ENCODE measurements around the gene SLC25A20. TPM values are rescaled to one million over a fixed set of nuclear protein-coding genes. Genes with fewer than 3 reads are reported as not detected.

The SLC25A20 gene
- total RNA-seq, 1 experiment from 2014 or later: 17.7 TPM

- Histone ChIP-seq H3K9ac (ENCODE audit: low read length) (no peak overlapping the region), H3K9me2 (replicated peaks; ENCODE audit: low read length) (no peaks in the 10 kb centered on the region), H3K27me3 (ENCODE audit: low read length) (no peaks in the 10 kb centered on the region), H3K9me3 (ENCODE audit: low read length) (no peaks in the 10 kb centered on the region), H3K4me2 (ENCODE audit: low read length) (no peak overlapping the region), H3F3A (ENCODE audit: low read length, unreplicated experiment) (no peaks in the 10 kb centered on the region), H3K4me3 (ENCODE audit: low read length) (no peak overlapping the region), H3K79me2 (ENCODE audit: low read length) (peaks cover 97% of the 10 kb centered on the region), H4K20me1 (ENCODE audit: low read length) (peaks cover 57% of the 10 kb centered on the region), H3K36me3 (ENCODE audit: low read depth, low read length) (peaks cover 59% of the 10 kb centered on the region), H3K4me1 (ENCODE audit: insufficient read depth, low read length) (peaks cover 19% of the 10 kb centered on the region), H3K27ac (ENCODE audit: low read length) (no peak overlapping the region), H2AFZ (ENCODE audit: low read length) (no peak overlapping the region)
- CTCF ChIA-PET: no interaction called here
- DNase-seq (no peak), ATAC-seq (no peak)
- no TSS peak for BruUV-seq (replicated peaks)
- POLR2A ChIA-PET (ENCODE audit: unreplicated experiment): interaction anchor here (0.5 kb wide), 1 partner anchor 23 kb away, joined by 5 read pairs; no protein-coding TSS in a partner anchor
- intact Hi-C loops (cut with micrococcal nuclease): loop anchor here (10.0 kb wide), 1 partner anchor 147 kb away; no protein-coding TSS in a partner anchor
- TF ChIP-seq EZH2 (IDR thresholded peaks at IDR 0.05; ENCODE audit: low read length, unreplicated experiment) (no peak), EZH2phosphoT487 (IDR thresholded peaks at IDR 0.05; ENCODE audit: borderline replicate concordance, low read length) (no peak), CTCF (conservative IDR thresholded peaks at IDR 0.05; ENCODE audit: low read depth, low read length) (no peak)
These were observed 33.4 kb upstream of the SLC25A20 start for GRCh38 chr3:48931944-48932580.

- ATAC-seq (no peak), DNase-seq (no peak)
- no peak overlapping the region for H3K9ac ChIP-seq (ENCODE audit: low read length)
- no peaks in the 10 kb centered on the region for H3K9me2 ChIP-seq (replicated peaks; ENCODE audit: low read length)
- H4K20me1 ChIP-seq (ENCODE audit: low read length): peaks cover 55% of the 10 kb centered on the region
- POLR2A ChIA-PET (ENCODE audit: unreplicated experiment): no interaction called here
- no peak for TF ChIP-seq EZH2 (IDR thresholded peaks at IDR 0.05; ENCODE audit: low read length, unreplicated experiment)
- no peak for TF ChIP-seq EZH2phosphoT487 (IDR thresholded peaks at IDR 0.05; ENCODE audit: borderline replicate concordance, low read length)
- no peak for TF ChIP-seq CTCF (conservative IDR thresholded peaks at IDR 0.05; ENCODE audit: low read depth, low read length)
- no peaks in the 10 kb centered on the region for H3K9me3 ChIP-seq (ENCODE audit: low read length)
- peaks cover 100% of the 10 kb centered on the region for H3K79me2 ChIP-seq (ENCODE audit: low read length)
- peaks cover 28% of the 10 kb centered on the region for H3K4me1 ChIP-seq (ENCODE audit: insufficient read depth, low read length)
- no peak overlapping the region for H3K27ac ChIP-seq (ENCODE audit: low read length)
- H3K36me3 ChIP-seq (ENCODE audit: low read depth, low read length): peaks cover 60% of the 10 kb centered on the region
- BruUV-seq (replicated peaks): no TSS peak
- no peak overlapping the region for H3K4me2 ChIP-seq (ENCODE audit: low read length)
- no peaks in the 10 kb centered on the region for H3F3A ChIP-seq (ENCODE audit: low read length, unreplicated experiment)
- no peaks in the 10 kb centered on the region for H3K27me3 ChIP-seq (ENCODE audit: low read length)
- no peak overlapping the region for H3K4me3 ChIP-seq (ENCODE audit: low read length)
- CTCF ChIA-PET: no interaction called here
- intact Hi-C loops (cut with micrococcal nuclease): loop anchor here (10.0 kb wide), 1 partner anchor 146 kb away; no protein-coding TSS in a partner anchor
- H2AFZ ChIP-seq (ENCODE audit: low read length): no peak overlapping the region
These were observed 31.9 kb upstream of the SLC25A20 start for GRCh38 chr3:48930590-48930989.

- Histone ChIP-seq H3K27ac (ENCODE audit: low read length) (no peak overlapping the region), H3K4me1 (ENCODE audit: insufficient read depth, low read length) (peaks cover 28% of the 10 kb centered on the region), H3K9me3 (ENCODE audit: low read length) (no peaks in the 10 kb centered on the region), H3K4me2 (ENCODE audit: low read length) (no peak overlapping the region), H2AFZ (ENCODE audit: low read length) (no peak overlapping the region), H3K36me3 (ENCODE audit: low read depth, low read length) (peaks cover 52% of the 10 kb centered on the region; the same call in 1 of the 2 replicates), H3K79me2 (ENCODE audit: low read length) (peaks cover 98% of the 10 kb centered on the region), H4K20me1 (ENCODE audit: low read length) (peaks cover 48% of the 10 kb centered on the region), H3K27me3 (ENCODE audit: low read length) (no peaks in the 10 kb centered on the region), H3F3A (ENCODE audit: low read length, unreplicated experiment) (no peaks in the 10 kb centered on the region), H3K9me2 (replicated peaks; ENCODE audit: low read length) (no peaks in the 10 kb centered on the region), H3K4me3 (ENCODE audit: low read length) (no peak overlapping the region), H3K9ac (ENCODE audit: low read length) (no peak overlapping the region)
- intact Hi-C loops (cut with micrococcal nuclease): loop anchor here (10.0 kb wide), 1 partner anchor 145 kb away; no protein-coding TSS in a partner anchor
- TF ChIP-seq EZH2 (IDR thresholded peaks at IDR 0.05; ENCODE audit: low read length, unreplicated experiment): no peak
- ChIA-PET CTCF (no interaction called here), POLR2A (ENCODE audit: unreplicated experiment) (no interaction called here)
- no peak for ATAC-seq
- no peak for DNase-seq
- BruUV-seq (replicated peaks): no TSS peak
These were observed 30.8 kb upstream of the SLC25A20 start for GRCh38 chr3:48929358-48930035.

Measured in PC-3 (cell line).